ENCODE data around the gene RNF212.

DNA sequence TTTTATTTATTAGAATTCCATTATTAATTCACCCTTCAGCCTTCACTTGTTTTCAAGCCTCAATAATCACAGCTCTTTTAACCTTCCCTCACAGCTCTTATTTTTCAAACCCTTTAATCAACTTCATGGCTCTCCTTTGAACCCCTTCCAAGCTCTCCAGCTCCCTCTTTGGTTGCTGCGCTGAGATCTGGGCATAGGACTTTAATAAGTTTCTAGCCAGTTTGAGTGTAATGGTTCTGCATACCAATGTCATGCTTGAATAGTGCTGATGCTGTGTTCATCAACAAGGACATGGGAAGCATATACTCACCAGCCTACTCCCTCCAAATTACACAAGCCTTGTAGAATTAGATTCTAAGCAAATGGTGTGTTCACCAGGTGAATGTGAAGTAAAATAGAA is 3.5 kb upstream of the RNF212 start:
- no peak for TF ChIP-seq POLR2A (IDR thresholded peaks at IDR 0.05; ENCODE audit: low read depth, low read length)
- TF ChIP-seq TAF1 (IDR thresholded peaks at IDR 0.05; ENCODE audit: low read depth, low read length), result no peak
- no peak for TF ChIP-seq POLR2AphosphoS5 (IDR thresholded peaks at IDR 0.05; ENCODE audit: low read depth, low read length)
- no peak for TF ChIP-seq PAX5 (IDR thresholded peaks at IDR 0.05; ENCODE audit: insufficient read depth, low read length, severe bottlenecking)

All from GM12891 (cell line).